Pancreas (tissue), 10 donors: Measurements from ENCODE around the gene WDFY4. TPM values are rescaled to one million over a fixed set of nuclear protein-coding genes. Genes with fewer than 3 reads are reported as not detected.

Experiments used
- ATAC-seq, 4 donors: fragments of 200-7000 bp; cut with Tn5 transposase; one replicate each; pipeline versions ENCODE4 v1.8.0 to v1.9.1; 2020; ENCODE audit warnings: mild to moderate bottlenecking in 4 of 4, moderate library complexity in 4 of 4
- DNase-seq, 6 donors: peaks; one replicate each; pipeline ENCODE4 v3.0.0-alpha.2; 2020
- FAIRE-seq: peaks from 2 replicates; lab custom pipeline; 2012; peaks lifted over from hg19 to GRCh38; lab: Jason Lieb, UNC
- H3K27ac ChIP-seq, 4 donors: fragments of 200-600 bp; sonication (generic); 1 replicate in 3 of 4; 2 replicates in 1 of 4; pipeline versions ENCODE4 v1.5.0 to v1.8.0; 2020
- H3K27me3 ChIP-seq, 4 donors: fragments of 200-600 bp; one replicate each; pipeline ENCODE4 v1.8.0; 2021
- H3K36me3 ChIP-seq, 3 donors: fragments of 200-600 bp; sonication (generic) in 1 of 3; one replicate each; pipeline versions ENCODE4 v1.5.0 to v1.8.0; 2020 to 2021
- H3K4me1 ChIP-seq, 3 donors: fragments of 200-600 bp; one replicate each; pipeline ENCODE4 v1.8.0; 2021
- H3K4me3 ChIP-seq, 4 donors: fragments of 200-600 bp; sonication (generic) in 2 of 4; one replicate each; pipeline versions ENCODE4 v1.5.0 to v1.8.0; 2020 to 2021
- H3K9me3 ChIP-seq, 4 donors: fragments of 200-600 bp; one replicate each; pipeline ENCODE4 v1.8.0; 2021
- CTCF ChIP-seq, 4 donors: fragments of 200-600 bp; sonication (generic) in 3 of 4; IDR thresholded peaks; one replicate each; pipeline versions ENCODE4 v1.5.0 to v1.8.0; 2021; ENCODE audit warnings: antibody characterized with exemption in 4 of 4
- WGBS, 2 donors: extraction: QIAGEN DNeasy Blood & Tissue Kit; methylation state at CpG; one replicate each; pipeline ENCODE4 v1.1.7; 2013; 5-methylcytosine and 5-hydroxymethylcytosine counted together
- intact Hi-C, 3 donors: fragments of 100-400 bp; cut with DNase I; formaldehyde crosslinking; loops; one replicate each; pipeline versions ENCODE4 v1.11.1 to v1.14.2; 2022
- polyA plus RNA-seq, 2 donors: library from polyadenylated mRNA; stranded (reverse); fragments of 200-250 nt; gene quantifications; one replicate each; pipeline ENCODE4 v1.2.3, GENCODE V29; 2013
- total RNA-seq, 6 donors: library from RNA; stranded (reverse); fragmentation: NEBNext Ultra II Directional in 4 of 6; extraction: Animal tissue kit (Norgen Biotek cat#: 25700) in 4 of 6; gene quantifications; one replicate each; pipeline versions ENCODE4 v1.2.1 to v1.2.4, GENCODE V29; 2021 to 2023
- donor health status: healthy with polysubstance abuse.
- donor health status: DM: no; HTN: no; CAD: no; lungs with moderate emphysema.
- donor health status: DM: no; HTN: no; CAD: no.
- donor health status: control.
- donor health status: control.
- donor health status: Bipolar disorder and iron deficiency.
- donor health status: DM: yes; HTN: yes; CAD: no.
- donor health status: DM: no; HTN: no; CAD: no.
- donor health status: DM: no; HTN: no; CAD: no.
- donor health status: DM: yes; HTN: yes; CAD: no.

WDFY4 gene
- total and polyA plus RNA-seq, 8 donors, result 0.14 to 8.4 (median 0.72) TPM

- TF ChIP-seq CTCF (IDR thresholded peaks at IDR 0.05), result no peak
- Histone ChIP-seq H3K4me3 (no peak overlapping the region), H3K4me1 (no peaks in the 10 kb centered on the region), H3K27ac (no peak overlapping the region), H3K36me3 (no peaks in the 10 kb centered on the region), H3K9me3 (no peaks in the 10 kb centered on the region), H3K27me3 (no peaks in the 10 kb centered on the region)
- intact Hi-C loops, result no loop called here
- ATAC-seq (no peak), DNase-seq (no peak), FAIRE-seq (no peak)
- WGBS, 2 donors, result 74 to 82% methylated on average over 6 of the region's 6 CpGs
Observed at GRCh38 chr10:48762064-48763042, 77.7 kb downstream of the WDFY4 start.

- no peaks in the 10 kb centered on the region for H3K27me3 ChIP-seq
- no peaks in the 10 kb centered on the region for H3K9me3 ChIP-seq
- DNase-seq (no peak), FAIRE-seq (no peak), ATAC-seq (no peak)
- H3K4me3 ChIP-seq, result no peak overlapping the region
- intact Hi-C loops, result no loop called here
- no peaks in the 10 kb centered on the region for H3K36me3 ChIP-seq
- H3K27ac ChIP-seq, result no peak overlapping the region
- TF ChIP-seq CTCF (IDR thresholded peaks at IDR 0.05), result no peak
- no peaks in the 10 kb centered on the region for H3K4me1 ChIP-seq
- WGBS, 2 donors, result 75 to 79% methylated on average over 5 of the region's 5 CpGs
Observed at GRCh38 chr10:48763403-48763965, 78.8 kb downstream of the WDFY4 start.

GRCh38 chr10:48764486-48764885 is 79.8 kb downstream of the WDFY4 start:
- Histone ChIP-seq H3K4me3 (no peak overlapping the region), H3K36me3 (no peaks in the 10 kb centered on the region), H3K9me3 (no peaks in the 10 kb centered on the region), H3K27me3 (no peaks in the 10 kb centered on the region), H3K27ac (no peak overlapping the region), H3K4me1 (no peaks in the 10 kb centered on the region)
- ATAC-seq, result no peak
- intact Hi-C loops, result no loop called here
- FAIRE-seq, result no peak
- DNase-seq, result no peak
- WGBS, 2 donors, result 57 to 69% methylated on average over 4 of the region's 4 CpGs
- no peak for TF ChIP-seq CTCF (IDR thresholded peaks at IDR 0.05)

GRCh38 chr10:48765039-48765438 is 80.4 kb downstream of the WDFY4 start:
- no peaks in the 10 kb centered on the region for H3K4me1 ChIP-seq
- intact Hi-C loops, result no loop called here
- H3K4me3 ChIP-seq, result no peak overlapping the region
- no peaks in the 10 kb centered on the region for H3K9me3 ChIP-seq
- H3K36me3 ChIP-seq, result no peaks in the 10 kb centered on the region
- no peak for TF ChIP-seq CTCF (IDR thresholded peaks at IDR 0.05)
- no peaks in the 10 kb centered on the region for H3K27me3 ChIP-seq
- WGBS, 2 donors, result 61 to 72% methylated on average over 1 of the region's 1 CpG
- no peak for ATAC-seq
- DNase-seq, result no peak
- H3K27ac ChIP-seq, result no peak overlapping the region
- FAIRE-seq, result no peak

- intact Hi-C loops, result no loop called here
- no peak for ATAC-seq
Observed at GRCh38 chr10:48765527-48765926, 80.9 kb downstream of the WDFY4 start.

More at GRCh38 chr10:48765527-48765926, 80.9 kb downstream of the WDFY4 start:
- H3K36me3 ChIP-seq, result no peaks in the 10 kb centered on the region
- DNase-seq (no peak), FAIRE-seq (no peak)
- no peak overlapping the region for H3K27ac ChIP-seq
- TF ChIP-seq CTCF (IDR thresholded peaks at IDR 0.05), result no peak
- WGBS, 2 donors, result 51 to 57% methylated on average over 4 of the region's 4 CpGs
- H3K4me3 ChIP-seq, result no peak overlapping the region
- H3K9me3 ChIP-seq, result no peaks in the 10 kb centered on the region
- no peaks in the 10 kb centered on the region for H3K27me3 ChIP-seq
- H3K4me1 ChIP-seq, result no peaks in the 10 kb centered on the region
